Uterus (tissue), 2 donors: ENCODE data around the gene GLS.

Source experiments
- POLR2A ChIP-seq, 2 donors: fragments of 450-650 bp; IDR thresholded peaks; one replicate each; pipeline ENCODE4 v1.6.1; 2016; ENCODE audit warnings: antibody characterized with exemption in 2 of 2, mild to moderate bottlenecking in 1 of 2, moderate library complexity in 1 of 2
- TF ChIP-seq, protein P1 (sequence below), 4 experiments: fragments of 200-600 bp in 2 of 4; fragments of 450-650 bp in 2 of 4; sonication (generic) in 2 of 4; IDR thresholded peaks; one replicate each; pipeline ENCODE4 v1.5.1; 2016 to 2019; ENCODE audit warnings: antibody characterized with exemption in 4 of 4, mild to moderate bottlenecking in 2 of 4, moderate library complexity in 1 of 4

DNA sequence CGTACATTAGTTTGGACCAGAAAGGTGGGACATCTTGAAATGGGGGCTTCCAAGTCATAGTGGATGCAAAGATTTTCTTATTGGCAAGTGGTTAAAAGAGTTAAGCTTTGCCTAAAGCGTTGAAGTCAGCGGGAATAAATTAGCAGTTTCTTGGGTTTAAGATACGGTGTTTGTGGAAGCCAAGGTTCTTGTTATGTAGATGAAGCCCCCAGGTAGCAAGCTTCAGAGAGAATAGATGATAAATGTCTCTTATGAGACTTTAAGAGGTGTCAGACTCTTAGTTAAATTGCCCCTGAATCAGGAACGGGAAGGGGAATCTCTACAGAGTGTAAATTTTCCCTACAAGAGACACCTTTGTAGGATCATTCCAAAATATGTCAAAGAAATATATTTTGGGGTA is 10.9 kb upstream of the GLS start:
- no peak for TF ChIP-seq POLR2A (IDR thresholded peaks at IDR 0.05)
- TF ChIP-seq, protein P1, sequence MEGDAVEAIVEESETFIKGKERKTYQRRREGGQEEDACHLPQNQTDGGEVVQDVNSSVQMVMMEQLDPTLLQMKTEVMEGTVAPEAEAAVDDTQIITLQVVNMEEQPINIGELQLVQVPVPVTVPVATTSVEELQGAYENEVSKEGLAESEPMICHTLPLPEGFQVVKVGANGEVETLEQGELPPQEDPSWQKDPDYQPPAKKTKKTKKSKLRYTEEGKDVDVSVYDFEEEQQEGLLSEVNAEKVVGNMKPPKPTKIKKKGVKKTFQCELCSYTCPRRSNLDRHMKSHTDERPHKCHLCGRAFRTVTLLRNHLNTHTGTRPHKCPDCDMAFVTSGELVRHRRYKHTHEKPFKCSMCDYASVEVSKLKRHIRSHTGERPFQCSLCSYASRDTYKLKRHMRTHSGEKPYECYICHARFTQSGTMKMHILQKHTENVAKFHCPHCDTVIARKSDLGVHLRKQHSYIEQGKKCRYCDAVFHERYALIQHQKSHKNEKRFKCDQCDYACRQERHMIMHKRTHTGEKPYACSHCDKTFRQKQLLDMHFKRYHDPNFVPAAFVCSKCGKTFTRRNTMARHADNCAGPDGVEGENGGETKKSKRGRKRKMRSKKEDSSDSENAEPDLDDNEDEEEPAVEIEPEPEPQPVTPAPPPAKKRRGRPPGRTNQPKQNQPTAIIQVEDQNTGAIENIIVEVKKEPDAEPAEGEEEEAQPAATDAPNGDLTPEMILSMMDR (IDR thresholded peaks at IDR 0.05): no peak
